ENCODE results near the gene SORL1-AS1.
"Not testable (repeated sequence)": the region's sequence is repeated elsewhere in the genome, so short reads cannot be mapped to it uniquely, and the experiment has no call there.

Gene SORL1-AS1

GRCh38 chr11:121427400-121427744 is 25.4 kb downstream of the SORL1-AS1 start:
- no peak for DNase-seq (ENCODE audit: low spot score)

GRCh38 chr11:121426476-121427399 is 26.0 kb downstream of the SORL1-AS1 start:
- no peak for DNase-seq (ENCODE audit: low spot score)

GRCh38 chr11:121425828-121426227 is 26.9 kb downstream of the SORL1-AS1 start:
- DNase-seq (ENCODE audit: low spot score) = no peak

- DNase-seq (ENCODE audit: low spot score) = no peak
Observed at GRCh38 chr11:121422675-121423074, 30.1 kb downstream of the SORL1-AS1 start.

GRCh38 chr11:121421149-121421901 is 31.4 kb downstream of the SORL1-AS1 start:
- no peak for DNase-seq (ENCODE audit: low spot score)

GRCh38 chr11:121420398-121420797 is 32.4 kb downstream of the SORL1-AS1 start:
- DNase-seq (ENCODE audit: low spot score) = no peak

- DNase-seq (ENCODE audit: low spot score) = no peak
Observed at GRCh38 chr11:121419836-121420235, 32.9 kb downstream of the SORL1-AS1 start.

GRCh38 chr11:121418625-121419114 is 34.1 kb downstream of the SORL1-AS1 start:
- peak; percentile 1 for DNase-seq (ENCODE audit: low spot score)

GRCh38 chr11:121417607-121418006 is 35.2 kb downstream of the SORL1-AS1 start:
- no peak for DNase-seq (ENCODE audit: low spot score)

GRCh38 chr11:121417055-121417551 is 35.7 kb downstream of the SORL1-AS1 start:
- DNase-seq (ENCODE audit: low spot score) = no peak

- DNase-seq (ENCODE audit: low spot score) = no peak
Observed at GRCh38 chr11:121415856-121416255, 36.9 kb downstream of the SORL1-AS1 start.

GRCh38 chr11:121414141-121414913 is 38.4 kb downstream of the SORL1-AS1 start:
- DNase-seq (ENCODE audit: low spot score) = no peak

- no peak for DNase-seq (ENCODE audit: low spot score)
Observed at GRCh38 chr11:121412711-121413415, 39.9 kb downstream of the SORL1-AS1 start.

GRCh38 chr11:121412000-121412587 is 40.7 kb downstream of the SORL1-AS1 start:
- no peak for DNase-seq (ENCODE audit: low spot score)

GRCh38 chr11:121411330-121411729 is 41.4 kb downstream of the SORL1-AS1 start:
- DNase-seq (ENCODE audit: low spot score) = not testable (repeated sequence)

- DNase-seq (ENCODE audit: low spot score) = not testable (repeated sequence)
Observed at GRCh38 chr11:121410041-121410440, 42.7 kb downstream of the SORL1-AS1 start.

GRCh38 chr11:121408830-121409229 is 43.9 kb downstream of the SORL1-AS1 start:
- DNase-seq (ENCODE audit: low spot score) = no peak

- DNase-seq (ENCODE audit: low spot score) = no peak
Observed at GRCh38 chr11:121406291-121406690, 46.5 kb downstream of the SORL1-AS1 start.

- no peak for DNase-seq (ENCODE audit: low spot score)
Observed at GRCh38 chr11:121405646-121406045, 47.1 kb downstream of the SORL1-AS1 start.

- no peak for DNase-seq (ENCODE audit: low spot score)
Observed at GRCh38 chr11:121394785-121395184, 58.0 kb downstream of the SORL1-AS1 start.

All from SK-N-DZ (cell line).